ENCODE measurements around the gene CCDC124.

Gene CCDC124

GRCh38 chr19:17989425-17990094 is 56.7 kb downstream of the CCDC124 start:
- no peak for ATAC-seq

- ATAC-seq, result no peak
Observed at GRCh38 chr19:17993076-17993813, 60.4 kb downstream of the CCDC124 start.
